ENCODE results near the gene NPM1.

NPM1 gene

DNA sequence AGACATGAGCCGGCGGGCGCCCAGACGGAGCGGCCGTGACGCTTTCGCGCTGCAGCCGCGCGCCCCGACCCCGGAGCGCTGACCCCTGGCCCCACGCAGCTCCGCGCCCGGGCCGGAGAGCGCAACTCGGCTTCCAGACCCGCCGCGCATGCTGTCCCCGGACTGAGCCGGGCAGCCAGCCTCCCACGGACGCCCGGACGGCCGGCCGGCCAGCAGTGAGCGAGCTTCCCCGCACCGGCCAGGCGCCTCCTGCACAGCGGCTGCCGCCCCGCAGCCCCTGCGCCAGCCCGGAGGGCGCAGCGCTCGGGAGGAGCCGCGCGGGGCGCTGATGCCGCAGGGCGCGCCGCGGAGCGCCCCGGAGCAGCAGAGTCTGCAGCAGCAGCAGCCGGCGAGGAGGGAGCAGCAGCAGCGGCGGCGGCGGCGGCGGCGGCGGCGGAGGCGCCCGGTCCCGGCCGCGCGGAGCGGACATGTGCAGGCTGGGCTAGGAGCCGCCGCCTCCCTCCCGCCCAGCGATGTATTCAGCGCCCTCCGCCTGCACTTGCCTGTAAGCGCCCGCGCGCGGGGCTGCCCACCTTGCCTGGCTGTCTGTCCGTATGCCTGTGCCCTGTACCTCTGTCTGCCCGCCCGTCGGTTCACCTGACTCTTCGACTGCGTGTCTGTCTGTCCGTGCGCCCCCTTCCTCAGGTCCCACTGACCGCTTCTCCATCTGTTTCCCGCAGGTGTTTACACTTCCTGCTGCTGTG lies 32.2 kb downstream of the NPM1 start:
- CTCF ChIA-PET = interaction anchor here (0.8 to 2.3 kb wide), 10 partner anchors 10 to 639 kb away, joined by 3 to 9 read pairs (median 4); no protein-coding TSS in a partner anchor
- peak; percentile 55 for DNase-seq (ENCODE audit: extremely low spot score)
- TF ChIP-seq L3MBTL2 (conservative IDR thresholded peaks at IDR 0.05) = no peak
- TF ChIP-seq SUZ12 (IDR thresholded peaks at IDR 0.05) = no peak
- TF ChIP-seq SP1 (IDR thresholded peaks at IDR 0.05) = no peak
- no peak for TF ChIP-seq ELF4 (IDR thresholded peaks at IDR 0.05)
- TF ChIP-seq NFRKB (IDR thresholded peaks at IDR 0.05) = no peak
- no peak for TF ChIP-seq PKNOX1 (IDR thresholded peaks at IDR 0.05)
- TF ChIP-seq FOXK2 (IDR thresholded peaks at IDR 0.05) = no peak
- no peak for TF ChIP-seq LEF1 (IDR thresholded peaks at IDR 0.05; ENCODE audit: borderline replicate concordance)
- no peak for TF ChIP-seq ARNT (IDR thresholded peaks at IDR 0.05)
- no peak for TF ChIP-seq BHLHE40 (IDR thresholded peaks at IDR 0.05; ENCODE audit: borderline replicate concordance)
- no peak for TF ChIP-seq ZNF384 (IDR thresholded peaks at IDR 0.05)
- TF ChIP-seq TARDBP (IDR thresholded peaks at IDR 0.05) = no peak
- TF ChIP-seq FOXA1 (IDR thresholded peaks at IDR 0.05) = no peak
- TF ChIP-seq CTBP1 (IDR thresholded peaks at IDR 0.05; ENCODE audit: borderline replicate concordance) = no peak
- TF ChIP-seq HDGF (IDR thresholded peaks at IDR 0.05; ENCODE audit: borderline replicate concordance) = no peak
- TF ChIP-seq FOXM1 (IDR thresholded peaks at IDR 0.05; ENCODE audit: borderline replicate concordance) = no peak
- POLR2A ChIA-PET = interaction anchor here (2.1 kb wide), 1 partner anchor 31 kb away, joined by 6 read pairs; no protein-coding TSS in a partner anchor

DNA sequence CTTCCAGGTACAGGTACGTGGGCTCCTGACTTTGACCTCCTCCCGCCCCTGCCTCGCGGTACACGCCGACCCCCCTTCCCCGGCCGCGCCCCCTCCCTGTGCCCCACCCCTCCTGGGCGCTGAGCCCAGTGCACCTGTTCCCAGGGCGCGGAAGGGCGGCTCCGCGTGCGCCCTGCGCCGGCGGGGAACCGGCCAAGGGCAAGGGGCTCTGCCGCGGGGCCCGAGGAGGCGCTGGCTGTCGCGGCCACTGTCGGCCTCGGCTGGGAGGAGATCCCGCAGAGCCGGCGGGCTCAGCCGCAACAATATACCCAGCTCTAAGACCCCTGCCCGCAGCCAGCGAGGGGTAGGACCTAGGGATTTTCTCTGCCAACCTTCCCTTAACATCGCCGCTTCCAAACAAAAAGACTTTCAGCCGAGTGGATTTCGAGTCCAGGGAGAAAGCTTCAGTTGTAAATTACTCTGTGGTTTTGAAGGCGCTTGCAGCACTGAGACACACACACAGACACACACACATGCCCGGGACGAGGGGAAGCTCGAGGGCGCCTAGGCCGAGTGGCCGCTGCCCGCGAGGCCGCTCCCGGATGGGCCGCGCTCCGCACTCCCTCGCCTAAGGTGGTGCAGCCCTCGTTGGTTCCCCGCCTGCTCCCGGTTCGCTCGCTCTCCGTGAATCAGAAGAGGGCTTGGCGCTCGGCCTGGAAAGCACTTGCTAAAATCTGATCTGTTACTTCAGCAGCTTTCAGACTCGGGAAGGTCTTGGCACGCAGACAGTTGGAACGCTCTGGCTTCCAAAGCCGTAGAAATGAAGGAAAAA lies 33.0 kb downstream of the NPM1 start:
- ChIA-PET POLR2A (no interaction called here), CTCF (interaction anchor here (0.6 kb wide), 1 partner anchor 107 kb away, joined by 4 read pairs; no protein-coding TSS in a partner anchor)
- no peak for DNase-seq (ENCODE audit: extremely low spot score)
- no peak for TF ChIP-seq CTBP1 (IDR thresholded peaks at IDR 0.05; ENCODE audit: borderline replicate concordance)
- TF ChIP-seq L3MBTL2 (conservative IDR thresholded peaks at IDR 0.05) = no peak
- no peak for TF ChIP-seq ZNF384 (IDR thresholded peaks at IDR 0.05)
- TF ChIP-seq LEF1 (IDR thresholded peaks at IDR 0.05; ENCODE audit: borderline replicate concordance) = no peak
- no peak for TF ChIP-seq ELF4 (IDR thresholded peaks at IDR 0.05)
- no peak for TF ChIP-seq FOXM1 (IDR thresholded peaks at IDR 0.05; ENCODE audit: borderline replicate concordance)
- no peak for TF ChIP-seq HDGF (IDR thresholded peaks at IDR 0.05; ENCODE audit: borderline replicate concordance)
- no peak for TF ChIP-seq ARNT (IDR thresholded peaks at IDR 0.05)
- no peak for TF ChIP-seq BHLHE40 (IDR thresholded peaks at IDR 0.05; ENCODE audit: borderline replicate concordance)

- POLR2A ChIA-PET = interaction anchor here (0.5 kb wide), 1 partner anchor 306 kb away, joined by 3 read pairs; no protein-coding TSS in a partner anchor
- CTCF ChIA-PET = interaction anchor here (0.6 kb wide), 1 partner anchor 106 kb away, joined by 4 read pairs; no protein-coding TSS in a partner anchor
These were observed 33.9 kb downstream of the NPM1 start for GRCh38 chr5:171421331-171422262.

DNA sequence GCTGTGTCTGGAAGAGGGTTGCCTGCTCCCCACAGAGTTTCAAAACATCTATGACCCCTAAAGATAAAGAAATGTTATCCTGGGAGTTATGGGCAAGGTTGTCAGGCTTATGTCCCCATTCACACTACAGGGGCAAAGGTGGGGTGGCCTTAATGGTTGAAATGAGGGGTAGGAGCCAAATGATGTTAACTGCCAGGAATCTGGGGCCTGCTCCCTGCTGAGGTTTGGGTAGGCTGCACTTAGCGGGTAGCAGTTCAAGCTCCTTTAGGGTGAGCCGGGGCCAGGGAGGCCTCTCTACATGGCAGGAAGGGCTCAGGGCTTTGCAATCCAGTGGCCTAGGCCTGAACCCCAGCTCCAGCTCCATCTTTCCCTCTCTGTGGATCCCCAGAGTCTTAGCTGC lies 34.8 kb downstream of the NPM1 start:
- ChIA-PET POLR2A (no interaction called here), CTCF (no interaction called here)
- DNase-seq (ENCODE audit: extremely low spot score) = no peak
- TF ChIP-seq SUZ12 (IDR thresholded peaks at IDR 0.05) = no peak
- no peak for TF ChIP-seq HDGF (IDR thresholded peaks at IDR 0.05; ENCODE audit: borderline replicate concordance)
- TF ChIP-seq FOXA1 (IDR thresholded peaks at IDR 0.05) = no peak
- TF ChIP-seq TARDBP (IDR thresholded peaks at IDR 0.05) = no peak
- no peak for TF ChIP-seq L3MBTL2 (conservative IDR thresholded peaks at IDR 0.05)
- TF ChIP-seq SP1 (IDR thresholded peaks at IDR 0.05) = no peak
- no peak for TF ChIP-seq FOXM1 (IDR thresholded peaks at IDR 0.05; ENCODE audit: borderline replicate concordance)
- no peak for TF ChIP-seq LEF1 (IDR thresholded peaks at IDR 0.05; ENCODE audit: borderline replicate concordance)
- no peak for TF ChIP-seq CTBP1 (IDR thresholded peaks at IDR 0.05; ENCODE audit: borderline replicate concordance)
- TF ChIP-seq ELF4 (IDR thresholded peaks at IDR 0.05) = no peak
- no peak for TF ChIP-seq NFRKB (IDR thresholded peaks at IDR 0.05)
- TF ChIP-seq FOXK2 (IDR thresholded peaks at IDR 0.05) = no peak
- no peak for TF ChIP-seq PKNOX1 (IDR thresholded peaks at IDR 0.05)
- TF ChIP-seq BHLHE40 (IDR thresholded peaks at IDR 0.05; ENCODE audit: borderline replicate concordance) = no peak
- no peak for TF ChIP-seq ZNF384 (IDR thresholded peaks at IDR 0.05)

More at GRCh38 chr5:171421331-171422262, 33.9 kb downstream of the NPM1 start:
- no peak for DNase-seq (ENCODE audit: extremely low spot score)
- no peak for TF ChIP-seq BHLHE40 (IDR thresholded peaks at IDR 0.05; ENCODE audit: borderline replicate concordance)
- no peak for TF ChIP-seq HDGF (IDR thresholded peaks at IDR 0.05; ENCODE audit: borderline replicate concordance)
- no peak for TF ChIP-seq LEF1 (IDR thresholded peaks at IDR 0.05; ENCODE audit: borderline replicate concordance)
- no peak for TF ChIP-seq SP1 (IDR thresholded peaks at IDR 0.05)
- TF ChIP-seq NFRKB (IDR thresholded peaks at IDR 0.05) = no peak
- no peak for TF ChIP-seq CTBP1 (IDR thresholded peaks at IDR 0.05; ENCODE audit: borderline replicate concordance)
- TF ChIP-seq FOXA1 (IDR thresholded peaks at IDR 0.05) = no peak
- TF ChIP-seq TARDBP (IDR thresholded peaks at IDR 0.05) = no peak
- no peak for TF ChIP-seq FOXK2 (IDR thresholded peaks at IDR 0.05)
- no peak for TF ChIP-seq PKNOX1 (IDR thresholded peaks at IDR 0.05)
- TF ChIP-seq ELF4 (IDR thresholded peaks at IDR 0.05) = no peak
- no peak for TF ChIP-seq L3MBTL2 (conservative IDR thresholded peaks at IDR 0.05)
- no peak for TF ChIP-seq SUZ12 (IDR thresholded peaks at IDR 0.05)
- TF ChIP-seq FOXM1 (IDR thresholded peaks at IDR 0.05; ENCODE audit: borderline replicate concordance) = no peak
